SH-SY5Y (cell line): Measurements from ENCODE around the gene TSTD1.

Experiments used
- GATA2 ChIP-seq: IDR thresholded peaks from 2 replicates; pipeline ENCODE4 v1.6.1; 2011; ENCODE audit warnings: mild to moderate bottlenecking, low read depth, low read length
- GATA3 ChIP-seq: IDR thresholded peaks from 2 replicates; pipeline ENCODE4 v1.6.1; 2011; ENCODE audit warnings: low read depth, mild to moderate bottlenecking, low read length, moderate library complexity

DNA sequence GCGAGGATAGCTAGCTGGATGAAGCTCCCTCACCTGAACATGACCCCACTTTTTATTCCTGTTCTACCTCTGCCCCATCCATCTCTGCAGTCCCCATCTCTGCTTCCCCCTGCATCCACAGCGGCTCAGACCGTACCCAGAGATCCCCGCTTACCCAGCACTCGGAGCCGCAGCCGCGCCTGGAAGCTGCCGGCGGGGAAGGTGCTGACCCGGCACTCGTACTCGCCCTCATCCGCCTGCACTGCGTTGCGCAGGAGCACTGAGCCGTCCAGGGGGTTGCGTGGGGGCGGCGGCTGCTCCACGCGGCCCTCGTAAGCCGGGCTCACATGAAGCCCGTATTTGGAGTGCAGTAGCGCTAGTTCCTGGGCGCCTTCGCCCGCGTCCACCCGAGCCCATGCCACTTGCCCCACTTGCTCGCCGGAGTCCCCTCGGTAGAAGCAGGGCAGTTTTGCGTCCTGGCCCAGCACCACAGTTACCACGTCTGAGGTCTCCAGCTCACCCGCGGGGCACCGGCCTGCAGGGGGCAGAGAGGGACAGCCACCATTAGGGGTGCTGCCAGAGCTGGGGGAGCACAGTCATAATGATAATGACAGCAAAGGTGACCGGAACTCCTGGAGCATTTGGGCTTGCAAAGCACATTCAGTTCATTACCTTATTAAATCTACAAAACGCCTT is 40.8 kb upstream of the TSTD1 start:
- TF ChIP-seq GATA2 (no peak), GATA3 (no peak)
